ENCODE results near the gene TMEM132C. TPM values are rescaled to one million over a fixed set of nuclear protein-coding genes. Genes with fewer than 3 reads are reported as not detected.
A peak's percentile ranks its signal among the peaks of the same experiment; 100 is the strongest.

TMEM132C gene
- total RNA-seq, 2 experiments from 2014 or later = not detected

- peaks cover 18% of the 10 kb centered on the region for H3K9me3 Mint-ChIP-seq
- no peaks in the 10 kb centered on the region for H3K36me3 Mint-ChIP-seq (ENCODE audit: low read depth)
- no peak overlapping the region for H3K27ac Mint-ChIP-seq
- intact Hi-C loops (cut with micrococcal nuclease) = no loop called here
- H3K4me1 Mint-ChIP-seq (ENCODE audit: low read depth) = no peaks in the 10 kb centered on the region
- DNase-seq = no peak
- no peak overlapping the region for H3K4me3 Mint-ChIP-seq
- CTCF ChIA-PET = no interaction called here
- H3K27me3 Mint-ChIP-seq (ENCODE audit: low read depth) = no peaks in the 10 kb centered on the region
Observed at GRCh38 chr12:128623748-128624147, 356.8 kb downstream of the TMEM132C start.

DNA sequence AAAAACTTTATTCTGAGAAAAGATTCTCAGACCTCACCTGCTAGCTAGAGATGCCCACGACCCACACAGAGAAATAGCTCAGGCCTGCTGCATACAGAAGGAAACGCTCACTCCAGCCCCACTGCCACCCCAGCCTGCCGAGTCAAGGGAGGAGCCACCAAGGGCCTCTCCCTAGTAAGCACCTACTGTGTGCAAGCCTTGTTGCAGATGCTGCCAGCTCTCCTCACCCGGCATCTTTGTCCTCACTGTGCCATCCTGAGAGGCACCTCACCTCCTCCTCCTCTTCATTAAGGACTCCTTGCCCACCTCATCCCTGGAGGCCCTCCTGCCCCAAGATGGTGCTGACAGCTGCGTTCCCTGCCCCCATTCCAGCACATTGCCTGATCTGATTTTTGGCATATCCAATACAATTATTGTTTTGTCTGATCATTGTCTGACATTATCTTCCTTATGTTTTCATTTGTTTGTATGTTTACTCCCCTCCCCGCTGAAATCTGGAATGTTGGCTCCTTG lies 359.9 kb downstream of the TMEM132C start:
- DNase-seq = no peak
- H3K36me3 Mint-ChIP-seq (ENCODE audit: low read depth) = no peaks in the 10 kb centered on the region
- intact Hi-C loops (cut with micrococcal nuclease) = no loop called here
- no peaks in the 10 kb centered on the region for H3K4me1 Mint-ChIP-seq (ENCODE audit: low read depth)
- peaks cover 2% of the 10 kb centered on the region for H3K27me3 Mint-ChIP-seq (ENCODE audit: low read depth)
- no peak overlapping the region for H3K4me3 Mint-ChIP-seq
- no peak overlapping the region for H3K27ac Mint-ChIP-seq
- H3K9me3 Mint-ChIP-seq = peaks cover 18% of the 10 kb centered on the region
- CTCF ChIA-PET = no interaction called here

- H3K27me3 Mint-ChIP-seq (ENCODE audit: low read depth) = peaks cover 2% of the 10 kb centered on the region
- DNase-seq = no peak
- CTCF ChIA-PET = no interaction called here
- H3K4me1 Mint-ChIP-seq (ENCODE audit: low read depth) = no peaks in the 10 kb centered on the region
- H3K4me3 Mint-ChIP-seq = no peak overlapping the region
- H3K36me3 Mint-ChIP-seq (ENCODE audit: low read depth) = no peaks in the 10 kb centered on the region
- peaks cover 18% of the 10 kb centered on the region for H3K9me3 Mint-ChIP-seq
- H3K27ac Mint-ChIP-seq = no peak overlapping the region
- intact Hi-C loops (cut with micrococcal nuclease) = no loop called here
Observed at GRCh38 chr12:128627659-128628058, 360.7 kb downstream of the TMEM132C start.

DNA sequence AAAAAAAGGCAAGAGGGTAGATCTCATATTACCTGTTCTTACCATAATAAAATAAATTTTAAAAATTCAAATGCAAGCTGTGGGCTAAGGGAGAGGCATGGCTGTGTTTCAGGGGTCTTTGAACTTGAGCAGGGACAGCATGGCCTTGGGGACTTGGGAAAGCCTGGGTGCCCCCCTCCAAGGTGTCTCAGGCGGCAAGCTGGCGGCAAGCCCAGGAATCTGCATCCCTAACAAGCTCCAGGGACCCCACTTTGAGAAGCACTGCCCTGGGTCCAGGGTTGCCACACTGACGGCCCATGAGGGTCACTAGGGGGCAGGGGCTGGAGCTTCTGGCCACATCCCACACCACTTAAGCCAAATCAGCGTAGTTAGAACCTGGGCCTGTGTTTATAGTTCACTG lies 363.0 kb downstream of the TMEM132C start:
- no peak for DNase-seq
- intact Hi-C loops (cut with micrococcal nuclease) = no loop called here
- CTCF ChIA-PET = no interaction called here
- no peaks in the 10 kb centered on the region for H3K36me3 Mint-ChIP-seq (ENCODE audit: low read depth)
- peaks cover 2% of the 10 kb centered on the region for H3K27me3 Mint-ChIP-seq (ENCODE audit: low read depth)
- no peak overlapping the region for H3K4me3 Mint-ChIP-seq
- H3K27ac Mint-ChIP-seq = no peak overlapping the region
- no peaks in the 10 kb centered on the region for H3K4me1 Mint-ChIP-seq (ENCODE audit: low read depth)
- peaks cover 15% of the 10 kb centered on the region for H3K9me3 Mint-ChIP-seq

- Mint-ChIP-seq H3K4me1 (ENCODE audit: low read depth) (no peaks in the 10 kb centered on the region), H3K4me3 (no peak overlapping the region), H3K36me3 (ENCODE audit: low read depth) (no peaks in the 10 kb centered on the region), H3K27me3 (ENCODE audit: low read depth) (peaks cover 4% of the 10 kb centered on the region), H3K27ac (no peak overlapping the region), H3K9me3 (no peaks in the 10 kb centered on the region)
- CTCF ChIA-PET = no interaction called here
- intact Hi-C loops (cut with micrococcal nuclease) = no loop called here
- DNase-seq = no peak
Observed at GRCh38 chr12:128637642-128638606, 371.0 kb downstream of the TMEM132C start.

DNA sequence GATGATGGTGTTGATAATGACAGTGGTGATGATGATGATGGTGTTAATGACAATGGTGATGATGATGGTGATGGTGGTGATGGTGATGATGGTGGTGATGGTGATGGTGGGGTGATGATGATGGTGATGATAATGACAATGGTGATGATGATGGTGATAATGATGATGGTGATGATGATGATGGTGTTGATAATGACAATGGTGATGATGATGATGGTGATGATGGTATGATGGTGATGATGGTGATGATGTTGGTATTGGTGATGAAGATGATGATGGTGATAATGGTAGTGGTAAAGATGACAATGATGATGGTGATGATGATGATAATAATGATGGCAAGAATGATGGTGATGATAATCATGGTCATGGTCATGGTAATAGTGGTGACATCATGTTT lies 372.1 kb downstream of the TMEM132C start:
- H3K9me3 Mint-ChIP-seq = no peaks in the 10 kb centered on the region
- CTCF ChIA-PET = no interaction called here
- no peaks in the 10 kb centered on the region for H3K4me1 Mint-ChIP-seq (ENCODE audit: low read depth)
- no peak for DNase-seq
- no peak overlapping the region for H3K27ac Mint-ChIP-seq
- intact Hi-C loops (cut with micrococcal nuclease) = no loop called here
- no peaks in the 10 kb centered on the region for H3K36me3 Mint-ChIP-seq (ENCODE audit: low read depth)
- H3K27me3 Mint-ChIP-seq (ENCODE audit: low read depth) = peaks cover 4% of the 10 kb centered on the region
- no peak overlapping the region for H3K4me3 Mint-ChIP-seq

GRCh38 chr12:128643155-128643554 lies 376.2 kb downstream of the TMEM132C start:
- no peaks in the 10 kb centered on the region for H3K4me1 Mint-ChIP-seq (ENCODE audit: low read depth)
- peaks cover 4% of the 10 kb centered on the region for H3K27me3 Mint-ChIP-seq (ENCODE audit: low read depth)
- H3K36me3 Mint-ChIP-seq (ENCODE audit: low read depth) = no peaks in the 10 kb centered on the region
- CTCF ChIA-PET = no interaction called here
- no peak overlapping the region for H3K27ac Mint-ChIP-seq
- no peak for DNase-seq
- peaks cover 17% of the 10 kb centered on the region for H3K9me3 Mint-ChIP-seq
- intact Hi-C loops (cut with micrococcal nuclease) = loop anchor here (5.0 kb wide), 1 partner anchor 1369 kb away; no protein-coding TSS in a partner anchor
- H3K4me3 Mint-ChIP-seq = no peak overlapping the region

GRCh38 chr12:128644664-128645296 lies 377.8 kb downstream of the TMEM132C start:
- peak; percentile 44 for DNase-seq

DNA sequence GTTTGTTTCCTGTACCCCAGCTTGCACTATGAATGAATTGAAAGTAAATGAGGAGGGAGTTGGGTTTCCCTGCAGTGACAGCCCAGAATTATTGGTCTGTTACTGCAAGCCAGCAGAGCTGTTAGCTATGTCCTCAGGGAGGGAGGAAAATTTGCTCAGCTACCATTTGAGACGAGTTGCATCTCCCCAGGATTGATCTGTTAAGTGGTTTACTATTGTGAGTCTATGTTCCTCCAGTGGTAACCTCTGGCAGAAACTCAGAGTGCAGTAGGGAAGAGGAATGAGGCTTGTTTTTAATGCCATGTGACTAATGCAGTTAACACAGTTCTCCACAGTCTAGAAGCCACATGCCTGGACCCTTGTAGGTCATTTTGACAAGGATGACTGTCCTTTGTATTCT lies 382.9 kb downstream of the TMEM132C start:
- intact Hi-C loops (cut with micrococcal nuclease) = no loop called here
- no peak overlapping the region for H3K4me3 Mint-ChIP-seq
- CTCF ChIA-PET = no interaction called here
- peaks cover 22% of the 10 kb centered on the region for H3K9me3 Mint-ChIP-seq
- no peaks in the 10 kb centered on the region for H3K36me3 Mint-ChIP-seq (ENCODE audit: low read depth)
- H3K4me1 Mint-ChIP-seq (ENCODE audit: low read depth) = no peaks in the 10 kb centered on the region
- H3K27me3 Mint-ChIP-seq (ENCODE audit: low read depth) = no peaks in the 10 kb centered on the region
- no peak overlapping the region for H3K27ac Mint-ChIP-seq
- no peak for DNase-seq

More at GRCh38 chr12:128644664-128645296, 377.8 kb downstream of the TMEM132C start:
- CTCF ChIA-PET = interaction anchor here (0.6 kb wide), 1 partner anchor 56 kb away, joined by 3 read pairs; no protein-coding TSS in a partner anchor
- no peaks in the 10 kb centered on the region for H3K4me1 Mint-ChIP-seq (ENCODE audit: low read depth)
- no peak overlapping the region for H3K4me3 Mint-ChIP-seq
- H3K27ac Mint-ChIP-seq = no peak overlapping the region
- H3K36me3 Mint-ChIP-seq (ENCODE audit: low read depth) = no peaks in the 10 kb centered on the region
- H3K27me3 Mint-ChIP-seq (ENCODE audit: low read depth) = peaks cover 4% of the 10 kb centered on the region
- H3K9me3 Mint-ChIP-seq = peaks cover 22% of the 10 kb centered on the region
- intact Hi-C loops (cut with micrococcal nuclease) = loop anchor here (2.0 to 5.0 kb wide), 2 partner anchors 1266 to 1368 kb away; no protein-coding TSS in a partner anchor

DNA sequence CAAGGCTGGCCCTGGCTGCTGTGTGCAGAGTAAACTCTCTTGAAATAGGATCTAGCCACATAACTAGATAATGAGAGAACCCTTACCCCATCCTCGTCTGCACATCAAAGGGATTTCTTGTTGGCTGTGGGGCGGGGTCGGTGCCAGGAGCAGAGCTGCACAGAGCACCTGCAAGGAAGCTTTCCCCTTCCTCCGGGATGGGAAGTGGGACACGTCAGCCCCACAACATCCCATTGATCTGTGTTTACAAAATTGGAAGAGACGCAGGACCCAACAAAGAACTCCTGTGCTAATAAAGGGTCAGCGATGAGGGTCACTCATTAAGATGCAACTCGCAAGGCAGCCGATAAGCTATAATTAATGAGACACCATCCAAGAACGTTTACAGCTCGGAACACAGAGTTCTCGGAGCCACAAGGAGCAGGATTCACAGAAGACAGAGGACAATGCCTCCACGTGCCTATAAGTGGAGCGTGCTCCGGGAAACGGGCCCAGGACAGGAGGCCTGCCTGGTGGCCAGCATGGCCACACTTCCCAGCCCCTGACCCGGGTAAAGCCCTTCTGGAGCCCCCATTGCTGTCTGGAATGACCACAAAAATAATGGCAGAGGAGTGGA lies 385.3 kb downstream of the TMEM132C start:
- DNase-seq = no peak
- no peaks in the 10 kb centered on the region for H3K36me3 Mint-ChIP-seq (ENCODE audit: low read depth)
- intact Hi-C loops (cut with micrococcal nuclease) = no loop called here
- H3K9me3 Mint-ChIP-seq = peaks cover 14% of the 10 kb centered on the region
- H3K27me3 Mint-ChIP-seq (ENCODE audit: low read depth) = no peaks in the 10 kb centered on the region
- H3K27ac Mint-ChIP-seq = no peak overlapping the region
- no peak overlapping the region for H3K4me3 Mint-ChIP-seq
- H3K4me1 Mint-ChIP-seq (ENCODE audit: low read depth) = no peaks in the 10 kb centered on the region
- CTCF ChIA-PET = no interaction called here

GRCh38 chr12:128654468-128654867 lies 387.5 kb downstream of the TMEM132C start:
- H3K4me1 Mint-ChIP-seq (ENCODE audit: low read depth) = no peaks in the 10 kb centered on the region
- H3K27me3 Mint-ChIP-seq (ENCODE audit: low read depth) = peaks cover 2% of the 10 kb centered on the region
- H3K36me3 Mint-ChIP-seq (ENCODE audit: low read depth) = no peaks in the 10 kb centered on the region
- CTCF ChIA-PET = no interaction called here
- intact Hi-C loops (cut with micrococcal nuclease) = no loop called here
- no peak for DNase-seq
- H3K4me3 Mint-ChIP-seq = no peak overlapping the region
- no peak overlapping the region for H3K27ac Mint-ChIP-seq
- H3K9me3 Mint-ChIP-seq = no peaks in the 10 kb centered on the region

- H3K4me1 Mint-ChIP-seq (ENCODE audit: low read depth) = no peaks in the 10 kb centered on the region
- H3K4me3 Mint-ChIP-seq = no peak overlapping the region
- peaks cover 7% of the 10 kb centered on the region for H3K27me3 Mint-ChIP-seq (ENCODE audit: low read depth)
- no peak for DNase-seq
- CTCF ChIA-PET = no interaction called here
- H3K36me3 Mint-ChIP-seq (ENCODE audit: low read depth) = no peaks in the 10 kb centered on the region
- H3K9me3 Mint-ChIP-seq = no peaks in the 10 kb centered on the region
- intact Hi-C loops (cut with micrococcal nuclease) = no loop called here
- no peak overlapping the region for H3K27ac Mint-ChIP-seq
Observed at GRCh38 chr12:128657378-128657777, 390.4 kb downstream of the TMEM132C start.
